ENCODE results near the gene ACOT8. TPM values are rescaled to one million over a fixed set of nuclear protein-coding genes. Genes with fewer than 3 reads are reported as not detected.

Gene ACOT8
- total and polyA plus RNA-seq, 8 donors: 19.3 to 28.7 (median 22.0) TPM

- Histone ChIP-seq H3K4me3 (no peak overlapping the region), H3K27me3 (no peaks in the 10 kb centered on the region), H3K36me3 (peaks cover 0 to 54% of the 10 kb centered on the region in 2 donors), H3K27ac (no peak overlapping the region), H3K4me1 (peaks cover 12 to 29% of the 10 kb centered on the region in 2 donors), H3K9me3 (no peaks in the 10 kb centered on the region)
- ATAC-seq (no peak), DNase-seq (no peak)
- TF ChIP-seq CTCF (IDR thresholded peaks at IDR 0.05): no peak
- intact Hi-C loops (cut with DNase I): no loop called here
Measured at GRCh38 chr20:45852326-45852725, 4.9 kb downstream of the ACOT8 start.

GRCh38 chr20:45851501-45851900, 5.7 kb downstream of the ACOT8 start:
- no peak overlapping the region for H3K27ac ChIP-seq
- no peak for DNase-seq
- peaks cover 0 to 62% of the 10 kb centered on the region in 2 donors for H3K36me3 ChIP-seq
- ATAC-seq: no peak
- no peak for TF ChIP-seq CTCF (IDR thresholded peaks at IDR 0.05)
- peaks cover 10 to 25% of the 10 kb centered on the region in 2 donors for H3K4me1 ChIP-seq
- intact Hi-C loops (cut with DNase I): no loop called here
- no peaks in the 10 kb centered on the region for H3K27me3 ChIP-seq
- H3K4me3 ChIP-seq: no peak overlapping the region
- H3K9me3 ChIP-seq: no peaks in the 10 kb centered on the region

GRCh38 chr20:45850926-45851325, 6.3 kb downstream of the ACOT8 start:
- no peaks in the 10 kb centered on the region for H3K9me3 ChIP-seq
- DNase-seq (no peak), ATAC-seq (no peak)
- no peak for TF ChIP-seq CTCF (IDR thresholded peaks at IDR 0.05)
- no peak overlapping the region for H3K27ac ChIP-seq
- peaks cover 4 to 20% of the 10 kb centered on the region in 2 donors for H3K4me1 ChIP-seq
- intact Hi-C loops (cut with DNase I): no loop called here
- no peaks in the 10 kb centered on the region for H3K27me3 ChIP-seq
- H3K4me3 ChIP-seq: no peak overlapping the region
- H3K36me3 ChIP-seq: peaks cover 0 to 68% of the 10 kb centered on the region in 2 donors

GRCh38 chr20:45850238-45850637, 7.0 kb downstream of the ACOT8 start:
- Histone ChIP-seq H3K4me3 (no peak overlapping the region), H3K27ac (no peak overlapping the region), H3K4me1 (peaks cover 0 to 13% of the 10 kb centered on the region in 2 donors), H3K36me3 (peaks cover 0 to 74% of the 10 kb centered on the region in 2 donors), H3K9me3 (no peaks in the 10 kb centered on the region), H3K27me3 (no peaks in the 10 kb centered on the region)
- TF ChIP-seq CTCF (IDR thresholded peaks at IDR 0.05): no peak
- ATAC-seq: no peak
- intact Hi-C loops (cut with DNase I): no loop called here
- DNase-seq: no peak

GRCh38 chr20:45848969-45849582, 8.1 kb downstream of the ACOT8 start:
- DNase-seq (no peak), ATAC-seq (no peak)
- intact Hi-C loops (cut with DNase I): no loop called here
- Histone ChIP-seq H3K36me3 (peaks cover 0 to 82% of the 10 kb centered on the region in 2 donors), H3K27me3 (no peaks in the 10 kb centered on the region), H3K4me1 (peaks cover 0 to 5% of the 10 kb centered on the region in 2 donors), H3K9me3 (no peaks in the 10 kb centered on the region), H3K4me3 (no peak overlapping the region), H3K27ac (no peak overlapping the region)
- TF ChIP-seq CTCF (IDR thresholded peaks at IDR 0.05): no peak

All from left lung (tissue), 10 donors.